Activated CD8-positive, alpha-beta memory T cell treated with anti-CD3 and anti-CD28 coated beads for 4 hours (primary cell): ENCODE data around the gene GALNT18.

Source experiments
- DNase-seq, 2 donors: peaks; one replicate each; pipeline ENCODE4 v3.0.0-alpha.2; 2020; ENCODE audit warnings: low read depth in 2 of 2

Gene GALNT18

GRCh38 chr11:11409901-11410300 lies 211.9 kb downstream of the GALNT18 start:
- DNase-seq, result no peak

GRCh38 chr11:11409224-11409623 lies 212.6 kb downstream of the GALNT18 start:
- DNase-seq, result no peak

- no peak for DNase-seq
These were observed 213.2 kb downstream of the GALNT18 start for GRCh38 chr11:11408436-11409221.

DNA sequence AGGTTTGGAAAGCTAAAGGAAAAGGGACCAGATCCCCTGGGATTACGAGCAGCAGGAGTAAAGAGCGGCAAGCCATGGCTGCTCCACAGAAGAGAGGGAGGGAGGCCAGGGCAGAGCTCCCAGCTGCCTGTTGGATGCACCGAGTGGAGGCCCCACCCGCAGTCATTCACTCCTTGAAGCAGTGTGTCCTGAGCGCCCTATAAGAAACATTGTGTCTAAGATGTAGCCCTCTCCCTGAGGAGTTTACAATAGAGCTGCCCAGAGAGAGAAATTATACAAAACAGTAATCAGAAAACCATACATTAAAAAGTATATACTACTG lies 214.1 kb downstream of the GALNT18 start:
- no peak for DNase-seq

- no peak for DNase-seq
These were observed 214.6 kb downstream of the GALNT18 start for GRCh38 chr11:11407065-11407762.

- DNase-seq, result no peak
These were observed 215.2 kb downstream of the GALNT18 start for GRCh38 chr11:11406652-11407051.

GRCh38 chr11:11403763-11404725 lies 217.8 kb downstream of the GALNT18 start:
- DNase-seq, result no peak

- DNase-seq, result no peak
These were observed 219.8 kb downstream of the GALNT18 start for GRCh38 chr11:11401960-11402535.

DNA sequence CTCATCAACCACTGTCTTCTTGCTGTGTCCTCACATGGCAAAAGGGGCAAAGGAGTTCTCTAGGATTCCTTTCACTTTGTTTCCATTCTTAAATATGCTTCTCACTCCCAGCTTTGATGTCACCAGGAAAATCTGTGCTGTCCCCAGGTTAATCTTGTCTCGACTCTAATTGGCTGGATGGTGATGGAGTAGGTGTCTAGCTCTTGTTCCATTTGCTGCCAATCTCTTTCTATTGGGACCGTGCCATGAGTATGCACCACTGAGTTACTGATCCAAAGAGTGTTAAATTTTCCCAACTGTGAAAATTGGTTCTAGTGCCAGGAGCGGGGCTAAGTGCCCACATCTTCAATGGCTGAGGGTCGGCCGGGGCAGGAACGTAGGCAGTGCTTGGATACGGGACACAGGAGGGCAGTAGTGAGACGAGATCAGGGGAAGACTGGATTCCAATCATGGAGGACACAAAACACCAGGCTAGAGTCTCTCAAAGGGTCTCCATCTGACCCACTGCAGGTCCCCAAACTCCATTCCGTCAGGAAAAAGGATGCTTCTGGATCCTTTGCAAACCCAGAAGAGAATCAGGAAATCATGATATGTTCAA lies 221.1 kb downstream of the GALNT18 start:
- no peak for DNase-seq

- DNase-seq, result no peak
These were observed 221.7 kb downstream of the GALNT18 start for GRCh38 chr11:11400121-11400520.

- no peak for DNase-seq
These were observed 224.0 kb downstream of the GALNT18 start for GRCh38 chr11:11397781-11398180.

- DNase-seq, result no peak
These were observed 224.8 kb downstream of the GALNT18 start for GRCh38 chr11:11397036-11397415.

DNA sequence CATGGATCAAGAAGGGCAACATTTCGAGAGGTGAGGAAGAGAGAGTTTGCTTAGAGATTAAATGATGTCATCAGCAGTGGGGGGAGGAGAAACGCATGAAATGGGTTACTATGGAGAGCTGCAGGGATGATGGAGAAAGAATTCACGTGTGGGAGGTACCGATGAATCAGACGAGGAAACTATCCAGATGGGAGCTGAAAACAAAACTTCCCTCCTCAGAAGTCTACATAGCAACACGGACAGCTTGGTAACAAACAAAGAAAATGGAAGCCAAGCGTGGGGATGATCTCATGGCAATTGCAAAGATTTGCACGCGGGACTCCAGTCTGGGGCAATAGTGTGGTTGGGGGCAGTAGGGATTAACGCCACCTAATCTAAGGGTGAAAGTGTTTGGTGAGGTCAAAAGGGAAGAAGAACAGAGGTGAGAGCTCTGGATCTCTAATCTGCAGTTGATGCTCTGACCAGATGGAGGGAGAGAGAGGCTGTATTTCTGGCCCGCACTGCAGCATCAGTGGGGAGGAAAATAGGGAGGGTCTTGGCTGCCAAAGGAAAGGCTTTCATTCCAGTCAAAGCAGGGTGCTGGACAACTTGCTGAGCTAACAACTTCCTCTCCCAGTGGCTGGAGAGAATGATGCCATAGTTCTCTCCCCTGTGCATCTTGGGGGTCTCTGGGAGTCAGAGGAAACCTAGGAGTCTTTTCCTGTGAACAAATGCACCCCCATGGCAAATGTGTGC lies 225.3 kb downstream of the GALNT18 start:
- no peak for DNase-seq

GRCh38 chr11:11395126-11395525 lies 226.7 kb downstream of the GALNT18 start:
- DNase-seq, result no peak

DNA sequence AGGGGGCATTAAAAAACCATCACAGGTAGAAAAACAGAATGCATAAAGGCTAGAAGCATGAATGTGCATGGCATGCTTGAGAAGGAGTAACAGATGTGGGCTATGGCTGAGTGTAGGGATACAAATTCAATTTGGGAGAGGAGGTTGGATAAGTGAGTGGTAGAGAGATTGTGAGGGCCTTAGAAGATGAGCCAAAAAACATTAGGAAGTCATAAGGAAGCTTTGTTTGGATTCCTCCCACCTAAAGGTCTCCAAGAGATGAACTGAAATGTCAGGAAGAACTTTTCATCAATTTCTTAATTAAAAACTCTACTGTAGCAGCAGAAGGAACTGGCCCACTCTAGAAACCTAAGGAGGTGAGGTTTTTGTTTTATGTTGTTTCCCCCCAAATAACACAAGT lies 227.6 kb downstream of the GALNT18 start:
- DNase-seq, result no peak

DNA sequence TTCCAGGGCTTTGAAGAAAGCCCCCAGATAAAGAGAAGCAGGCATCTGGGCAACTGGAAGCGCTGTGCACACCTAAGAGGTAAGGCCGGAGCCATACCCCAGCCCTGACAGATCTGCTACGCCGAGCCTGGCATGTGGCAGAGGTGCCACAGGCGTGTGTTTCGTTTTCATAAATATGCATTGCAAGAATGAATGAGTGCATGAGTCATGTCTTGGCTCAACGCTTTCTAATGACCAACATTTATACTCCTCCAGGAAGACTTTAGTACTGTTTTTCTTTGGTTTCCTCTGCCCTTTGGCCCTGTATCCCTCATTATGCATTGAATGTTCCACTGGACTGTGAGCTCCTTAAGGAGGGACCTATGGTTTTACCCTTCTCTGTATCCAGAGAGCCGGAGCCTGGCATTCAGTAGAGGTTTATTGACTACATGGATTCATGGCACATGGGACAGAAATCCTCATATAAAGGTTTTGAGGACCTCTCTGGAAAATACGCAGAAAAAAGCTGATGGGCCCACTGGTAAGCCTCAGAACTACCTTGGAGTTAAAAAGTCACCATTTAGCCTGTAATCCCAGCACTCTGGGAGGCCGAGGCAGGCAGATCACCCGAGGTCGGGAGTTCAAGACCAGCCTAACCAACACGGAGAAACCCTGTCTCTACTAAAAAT lies 229.9 kb downstream of the GALNT18 start:
- no peak for DNase-seq

DNA sequence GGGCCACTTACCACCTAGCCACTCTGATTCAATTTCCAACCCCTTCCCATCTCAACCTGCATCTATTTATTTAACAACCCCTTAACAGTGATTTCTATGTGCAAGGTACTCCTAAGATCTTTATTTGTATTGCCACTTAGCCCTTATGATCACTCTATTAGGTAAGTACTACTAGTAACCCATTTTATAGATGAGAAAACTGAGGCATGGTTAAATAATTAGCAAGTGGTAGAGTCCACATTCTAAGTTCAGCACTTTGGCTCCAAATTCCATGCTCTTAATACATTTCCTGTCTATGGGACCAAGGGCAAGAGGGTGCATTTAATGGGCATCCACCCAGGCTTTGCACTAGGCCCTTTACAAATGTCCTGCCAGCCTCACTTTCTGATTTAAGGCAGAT lies 230.6 kb downstream of the GALNT18 start:
- no peak for DNase-seq

DNA sequence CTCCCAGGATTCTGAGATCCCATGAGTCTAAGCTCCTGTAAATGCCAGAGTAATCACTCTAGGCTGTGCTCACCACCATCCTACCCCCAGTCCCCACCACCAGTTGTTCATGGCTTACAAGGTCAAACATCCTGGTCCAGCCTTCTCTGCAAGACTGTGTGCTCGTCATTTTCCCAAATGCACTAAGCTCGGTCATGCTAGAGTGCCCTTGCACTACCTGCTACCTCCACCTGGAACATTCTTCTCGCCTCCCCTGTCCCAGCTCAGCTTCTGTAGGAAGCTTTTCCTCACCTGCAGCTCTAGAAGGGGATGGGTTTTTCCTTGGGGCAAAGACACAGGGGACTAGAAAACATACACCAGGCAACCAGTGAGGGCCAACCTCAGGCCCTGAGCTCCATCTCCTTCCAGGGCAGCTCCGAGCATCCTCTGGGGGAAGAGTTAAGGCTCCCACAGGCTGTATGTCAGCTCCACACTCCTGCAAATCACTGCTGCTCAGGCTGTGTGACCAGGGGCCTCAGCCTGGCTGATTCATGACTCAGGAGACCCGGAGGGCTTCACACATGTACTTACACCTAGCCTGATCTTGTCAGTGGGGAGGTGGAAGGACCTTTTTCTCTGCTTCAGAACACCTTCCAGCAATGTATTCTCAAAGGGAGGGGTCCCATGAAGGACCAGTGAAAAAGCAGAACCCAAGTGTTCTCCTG lies 231.6 kb downstream of the GALNT18 start:
- no peak for DNase-seq

- DNase-seq, result no peak
These were observed 232.6 kb downstream of the GALNT18 start for GRCh38 chr11:11389238-11389637.
